ENCODE results near the gene IMPACT.

Gene IMPACT

DNA sequence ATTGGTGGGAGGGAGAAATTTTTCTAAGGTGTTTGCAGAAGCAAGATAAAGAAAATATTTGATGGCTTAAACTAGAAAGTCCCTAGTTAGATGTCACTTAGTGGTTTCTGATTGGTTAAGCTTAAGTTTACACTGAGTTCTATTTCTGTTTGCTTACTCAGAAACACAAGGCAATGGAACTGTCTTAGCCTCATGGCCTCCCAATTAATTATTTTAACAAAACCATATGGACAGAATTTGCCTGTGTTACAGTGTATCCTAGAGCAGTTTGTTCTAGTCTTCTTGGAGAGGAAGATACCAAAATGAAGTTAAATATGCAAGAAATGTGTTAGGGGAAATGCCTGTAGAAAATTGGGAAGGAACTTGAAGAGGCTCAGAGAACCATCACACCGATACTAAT, 4.6 kb upstream of the IMPACT start:
- DNase-seq (ENCODE audit: low read depth): no peak

DNA sequence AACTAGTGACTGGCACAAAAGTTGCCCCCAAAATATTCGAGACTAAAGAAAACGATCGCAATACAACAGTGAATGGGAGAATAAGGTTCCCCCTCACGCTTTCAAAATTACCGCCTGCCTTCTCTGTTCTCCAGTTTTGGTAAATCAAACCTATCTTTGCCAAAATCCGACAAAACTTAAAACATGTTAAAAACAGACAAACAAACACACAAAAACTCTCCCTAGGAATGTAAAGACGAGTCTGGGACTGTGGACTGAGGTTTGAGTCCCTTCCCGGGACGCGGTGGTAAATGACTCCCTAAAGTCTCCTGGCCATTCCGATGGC, 435 bp upstream of the IMPACT start:
- no peak for DNase-seq (ENCODE audit: low read depth)

DNA sequence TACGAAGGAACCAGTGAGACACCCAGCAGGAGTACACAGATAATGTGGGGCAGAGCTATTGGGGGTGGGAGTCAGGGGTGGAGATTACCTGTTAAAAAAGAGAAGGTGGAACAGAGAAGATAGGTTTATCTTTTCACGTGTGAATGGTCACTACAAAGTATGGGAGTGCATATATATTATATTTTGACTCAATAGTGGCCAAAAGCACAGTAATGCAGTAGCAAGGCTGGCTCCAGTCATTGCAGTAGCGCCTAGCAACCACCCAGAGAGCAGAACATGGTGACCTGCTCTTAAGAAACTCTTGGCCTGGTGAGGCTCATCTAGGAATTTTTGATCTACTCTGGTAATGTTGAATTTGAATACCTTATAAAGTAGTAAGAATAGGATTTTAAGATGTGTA, 1.0 kb downstream of the IMPACT start:
- no peak for DNase-seq (ENCODE audit: low read depth)

DNA sequence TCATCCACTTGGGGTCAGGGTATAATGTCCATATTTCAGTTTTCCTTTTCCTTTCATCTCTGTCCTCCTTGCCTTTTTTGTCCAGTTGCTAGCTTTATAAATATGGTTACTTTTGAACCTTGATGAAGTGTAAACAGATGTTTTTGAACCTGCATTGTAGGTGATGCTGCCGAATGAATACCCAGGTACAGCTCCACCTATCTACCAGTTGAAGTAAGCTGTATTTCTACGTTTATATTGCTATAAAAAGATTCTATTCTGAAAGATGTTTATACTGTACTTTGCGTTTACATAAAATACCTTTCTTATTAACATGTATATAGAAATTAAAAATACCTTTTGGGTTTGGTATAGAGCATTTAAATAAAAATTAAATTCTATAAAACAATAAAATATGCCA, 2.2 kb downstream of the IMPACT start:
- no peak for DNase-seq (ENCODE audit: low read depth)

GRCh38 chr18:24429188-24429587, 2.7 kb downstream of the IMPACT start:
- DNase-seq (ENCODE audit: low read depth): no peak

GRCh38 chr18:24432618-24433017, 6.1 kb downstream of the IMPACT start:
- DNase-seq (ENCODE audit: low read depth): no peak

GRCh38 chr18:24436939-24437338, 10.5 kb downstream of the IMPACT start:
- DNase-seq (ENCODE audit: low read depth): no peak

- no peak for DNase-seq (ENCODE audit: low read depth)
Observed at GRCh38 chr18:24443870-24444269, 17.4 kb downstream of the IMPACT start.

- no peak for DNase-seq (ENCODE audit: low read depth)
Observed at GRCh38 chr18:24446453-24446852, 20.0 kb downstream of the IMPACT start.

DNA sequence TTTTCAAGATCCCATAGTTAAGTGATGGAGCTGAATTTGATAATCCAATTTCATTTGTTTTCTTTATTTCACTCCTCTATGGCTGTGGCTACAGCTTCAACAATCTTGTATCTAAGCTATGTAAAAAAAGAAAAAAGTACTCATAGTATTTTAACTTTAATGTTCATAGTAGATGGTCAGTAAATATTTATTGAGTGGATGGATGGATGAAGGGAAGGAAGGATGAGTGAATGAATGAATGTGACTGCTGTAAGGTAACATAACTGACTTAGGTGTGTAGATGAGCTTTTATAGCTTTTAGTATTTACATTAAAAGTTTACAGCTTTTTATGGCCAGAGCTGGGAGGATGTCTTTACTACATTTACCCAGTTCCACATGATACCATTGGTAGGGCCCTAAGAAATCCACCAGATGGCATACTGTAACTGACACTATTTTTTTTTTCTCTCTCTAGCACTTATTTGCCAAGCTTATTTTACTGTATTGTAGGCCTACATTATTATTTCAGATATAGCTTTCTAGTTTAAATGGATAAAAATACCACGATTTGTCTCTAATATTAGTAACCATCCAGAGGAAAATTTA, 20.6 kb downstream of the IMPACT start:
- DNase-seq (ENCODE audit: low read depth): no peak

- no peak for DNase-seq (ENCODE audit: low read depth)
Observed at GRCh38 chr18:24447961-24448360, 21.5 kb downstream of the IMPACT start.

DNA sequence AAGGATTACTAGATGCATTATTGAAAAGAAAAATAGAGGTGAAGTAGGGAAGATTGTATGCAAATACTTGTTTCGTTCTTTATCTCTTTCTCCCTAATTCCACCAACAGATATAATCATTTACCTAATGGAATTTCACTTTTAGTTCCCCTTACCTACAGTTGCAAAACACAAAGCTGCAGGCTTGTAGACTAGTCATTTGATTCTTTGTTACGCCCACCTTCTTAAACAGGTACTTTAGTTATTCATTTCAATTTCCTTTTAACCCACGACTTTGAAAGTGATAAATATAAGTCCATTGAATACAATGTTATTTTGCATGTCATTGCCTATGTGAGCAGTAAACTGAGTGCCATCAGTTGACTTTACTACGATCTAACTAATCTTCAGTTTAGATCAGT, 30.1 kb downstream of the IMPACT start:
- DNase-seq (ENCODE audit: low read depth): no peak

DNA sequence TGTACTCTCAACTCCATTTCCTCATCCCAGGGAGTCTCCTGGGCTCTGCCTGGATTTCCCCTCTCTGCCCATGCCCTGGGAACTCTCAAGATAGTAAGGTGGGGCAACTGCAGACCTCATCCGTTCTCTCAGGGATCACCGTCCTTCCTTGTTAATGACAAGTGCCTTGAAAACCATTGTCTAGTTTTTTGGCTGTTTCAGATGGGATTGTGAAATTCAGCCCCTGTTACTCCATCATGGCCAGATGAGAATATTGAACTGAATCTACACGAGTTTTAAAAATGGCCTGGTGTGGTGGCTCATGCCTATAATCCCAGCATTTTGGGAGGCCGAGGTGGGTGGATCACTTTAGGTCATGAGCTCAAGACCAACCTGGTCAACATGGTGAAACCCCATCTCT, 33.3 kb downstream of the IMPACT start:
- no peak for DNase-seq (ENCODE audit: low read depth)

- DNase-seq (ENCODE audit: low read depth): no peak
Observed at GRCh38 chr18:24460388-24460787, 33.9 kb downstream of the IMPACT start, which contains the start of gene HRH4. HRH4 (plus strand) TSS chr18:24460637; CDS start chr18:24460729, 92 bp downstream.

GRCh38 chr18:24461996-24462395, 35.5 kb downstream of the IMPACT start:
- DNase-seq (ENCODE audit: low read depth): no peak

DNA sequence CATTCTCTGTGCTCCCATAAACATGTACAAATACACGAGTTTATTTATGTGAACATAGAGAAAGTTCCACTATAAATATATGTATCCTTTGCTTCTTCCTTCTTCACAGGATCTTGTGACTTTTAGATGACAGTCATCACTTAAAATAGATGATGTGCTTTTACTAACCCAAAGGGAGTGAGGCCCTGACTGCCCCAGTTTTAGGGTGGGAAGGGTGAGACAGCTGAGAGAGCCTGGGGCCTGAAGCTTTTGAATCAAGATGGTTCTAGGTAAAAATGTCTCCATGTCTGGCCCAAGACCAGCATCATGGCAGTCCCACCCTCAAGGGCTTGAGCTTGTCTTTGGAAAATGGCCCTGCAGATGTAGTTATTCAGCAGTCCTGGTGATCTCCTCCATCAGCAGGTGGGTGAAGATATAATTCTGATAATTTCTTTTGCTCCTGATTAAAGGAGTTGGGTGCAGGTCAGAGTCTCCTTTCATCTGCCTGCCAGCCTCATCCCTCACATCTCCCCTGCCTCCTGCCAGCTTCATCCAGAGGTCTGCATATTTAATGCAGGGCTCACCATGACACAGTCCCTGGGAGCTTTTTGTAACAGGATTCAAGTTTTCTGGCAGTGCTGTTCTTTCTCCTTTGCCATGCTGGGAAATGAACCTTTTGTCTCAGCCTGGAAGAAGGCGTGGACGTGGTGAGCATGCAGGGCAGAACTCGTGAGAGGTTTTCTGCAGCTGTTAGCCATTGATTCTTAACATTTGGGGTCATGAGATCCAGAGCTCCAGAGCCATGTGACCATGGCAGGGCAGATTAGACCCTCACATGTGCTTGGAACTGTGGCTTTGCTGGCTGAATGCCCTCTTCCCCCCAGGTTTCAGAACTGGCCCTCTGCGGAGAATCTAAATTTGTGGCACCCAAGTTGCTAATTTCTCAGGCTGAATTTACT, 36.6 kb downstream of the IMPACT start:
- no peak for DNase-seq (ENCODE audit: low read depth)

DNA sequence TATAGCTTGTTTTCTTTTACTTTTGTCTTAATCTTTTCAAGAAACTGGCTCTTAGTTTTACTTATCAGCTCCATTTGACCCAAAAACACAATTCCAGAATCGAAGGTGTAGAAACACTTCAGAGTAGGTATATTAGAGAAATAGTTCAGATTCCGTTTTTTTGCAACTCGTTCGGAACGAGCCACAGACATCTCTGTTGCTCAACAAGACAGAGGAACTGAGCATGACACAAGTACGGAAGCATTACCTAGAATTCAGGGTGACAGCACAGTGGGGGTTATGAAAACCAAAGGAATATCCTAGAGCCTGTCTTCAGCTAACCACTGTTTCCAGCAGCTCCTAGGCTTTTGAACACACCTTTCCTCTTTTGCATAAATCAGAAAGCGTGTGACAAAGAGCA, 39.0 kb downstream of the IMPACT start:
- DNase-seq (ENCODE audit: low read depth): no peak

GRCh38 chr18:24466771-24467170, 40.3 kb downstream of the IMPACT start:
- DNase-seq (ENCODE audit: low read depth): no peak

DNA sequence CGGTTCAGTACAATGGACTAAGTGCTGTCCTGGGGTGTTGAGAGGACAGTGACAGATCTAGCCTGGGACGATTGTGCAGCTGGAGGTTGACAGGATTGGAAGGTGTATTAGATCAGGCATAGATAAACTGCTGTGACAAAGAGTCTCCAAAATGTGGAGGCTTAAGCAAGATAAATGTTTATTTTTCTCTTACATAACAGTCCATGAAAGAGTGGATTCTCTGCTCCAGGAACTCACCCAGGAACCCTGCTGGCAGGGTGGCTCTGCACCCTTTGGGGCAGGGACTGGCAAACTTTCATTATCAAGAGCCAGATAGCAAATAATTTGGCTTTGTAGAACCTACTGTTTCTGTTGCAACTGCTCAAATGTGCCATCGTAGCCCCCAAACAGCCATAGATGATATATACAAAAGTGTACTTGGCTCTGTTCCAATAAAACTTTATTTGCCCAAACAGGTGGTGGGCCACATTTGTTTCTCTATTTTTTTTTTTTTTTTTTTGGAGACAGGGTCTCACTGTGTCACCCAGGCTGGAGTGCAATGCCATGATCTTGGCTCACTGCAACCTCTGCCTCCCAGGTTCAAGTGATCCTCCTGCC, 43.6 kb downstream of the IMPACT start:
- no peak for DNase-seq (ENCODE audit: low read depth)

GRCh38 chr18:24470805-24471204, 44.3 kb downstream of the IMPACT start:
- DNase-seq (ENCODE audit: low read depth): no peak

DNA sequence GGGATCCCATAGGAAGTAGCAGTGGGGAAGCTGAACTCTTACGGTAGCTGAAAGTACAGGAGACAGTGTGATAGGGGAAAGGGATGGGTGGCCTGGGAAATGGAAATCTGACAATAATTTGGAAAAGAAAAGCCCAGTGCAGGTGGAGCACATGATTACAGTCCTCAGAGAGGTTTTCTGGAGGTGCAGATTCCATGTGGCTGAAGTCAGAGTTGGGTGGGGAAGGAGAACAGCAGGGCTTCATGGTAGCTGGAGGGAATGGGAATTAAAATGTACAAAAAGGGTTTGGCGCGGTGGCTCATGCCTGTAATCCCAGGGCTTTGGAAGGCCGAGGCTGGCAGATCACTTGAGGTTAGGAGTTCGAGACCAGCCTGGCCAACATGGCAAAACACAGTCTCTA, 46.1 kb downstream of the IMPACT start:
- DNase-seq (ENCODE audit: low read depth): no peak

GRCh38 chr18:24474406-24474805, 47.9 kb downstream of the IMPACT start:
- no peak for DNase-seq (ENCODE audit: low read depth)

DNA sequence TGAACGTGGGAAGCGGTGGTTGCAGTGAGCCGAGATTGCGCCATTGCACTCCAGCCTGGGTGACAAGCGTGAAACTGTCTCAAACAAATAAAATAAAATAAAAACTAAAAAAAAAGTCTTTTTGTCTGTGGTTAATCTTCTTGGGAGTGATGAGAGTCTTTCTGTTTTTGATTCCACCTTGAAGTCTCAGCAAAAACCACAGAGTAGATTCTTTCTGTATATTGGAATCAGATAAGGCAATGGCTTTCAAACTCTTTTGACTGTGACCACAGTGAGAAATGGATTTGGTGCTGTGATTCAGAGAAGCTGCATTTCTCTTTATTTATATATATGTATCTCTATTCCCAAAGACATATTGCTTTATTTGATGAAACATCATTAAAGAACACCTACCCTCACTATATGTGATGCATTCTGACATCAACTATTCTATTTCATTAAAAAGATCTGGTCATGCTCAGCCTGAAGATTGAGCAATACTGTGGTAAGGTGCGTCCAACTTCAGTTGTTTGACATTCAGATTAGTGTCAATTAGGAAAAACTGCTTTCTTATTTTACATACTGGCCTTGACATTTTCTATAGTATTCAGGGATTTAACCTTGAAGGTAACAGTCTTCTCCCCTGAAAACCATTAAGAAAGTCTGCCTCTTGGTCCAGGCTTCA, 49.6 kb downstream of the IMPACT start:
- DNase-seq (ENCODE audit: low read depth): no peak

All from stimulated activated CD4-positive, alpha-beta T cell treated with anti-CD3 and anti-CD28 coated beads, Interleukin-2, amount 100 ng/mL, for 4 hours (primary cell).